Spleen (tissue), 11 donors: ENCODE data around the gene PPP2R5C. TPM values are rescaled to one million over a fixed set of nuclear protein-coding genes. Genes with fewer than 3 reads are reported as not detected.

ENCODE experiments used
- DNase-seq: peaks from one replicate; pipeline ENCODE4 v3.0.0-alpha.2; 2020
- H3K27ac ChIP-seq, 8 donors: fragments of 200-600 bp; sonication (generic) in 7 of 8; 1 replicate in 4 of 8; 2 replicates in 4 of 8; pipeline versions ENCODE4 v1.5.0 to v1.8.0; 2016 to 2021; ENCODE audit warnings: inconsistent platforms in 4 of 8, mild to moderate bottlenecking in 4 of 8, moderate library complexity in 1 of 8
- H3K27me3 ChIP-seq, 7 donors: fragments of 200-600 bp; sonication (generic) in 6 of 7; replicated peaks in 1 of 7; 1 replicate in 4 of 7; 2 replicates in 3 of 7; pipeline versions ENCODE4 v1.5.0 to v1.8.0; 2016 to 2021; ENCODE audit warnings: inconsistent platforms in 3 of 7, mild to moderate bottlenecking in 1 of 7
- H3K36me3 ChIP-seq, 6 donors: fragments of 200-600 bp; sonication (generic) in 5 of 6; 1 replicate in 4 of 6; 2 replicates in 2 of 6; pipeline versions ENCODE4 v1.5.0 to v1.8.0; 2016 to 2021; ENCODE audit warnings: inconsistent platforms in 2 of 6
- H3K4me1 ChIP-seq, 6 donors: fragments of 200-600 bp; sonication (generic) in 5 of 6; 1 replicate in 3 of 6; 2 replicates in 3 of 6; pipeline versions ENCODE4 v1.5.0 to v1.8.0; 2016 to 2021; ENCODE audit warnings: inconsistent platforms in 3 of 6
- H3K4me3 ChIP-seq, 8 donors: fragments of 200-600 bp; sonication (generic) in 7 of 8; 1 replicate in 4 of 8; 2 replicates in 4 of 8; pipeline versions ENCODE4 v1.5.0 to v1.8.0; 2016 to 2021; ENCODE audit warnings: inconsistent platforms in 4 of 8, mild to moderate bottlenecking in 4 of 8, moderate library complexity in 2 of 8
- H3K9me3 ChIP-seq, 8 donors: fragments of 200-600 bp; sonication (generic) in 7 of 8; 1 replicate in 4 of 8; 2 replicates in 4 of 8; pipeline versions ENCODE4 v1.5.0 to v1.8.0; 2016 to 2021; ENCODE audit warnings: inconsistent platforms in 4 of 8
- POLR2A ChIP-seq, 3 donors: fragments of 450-650 bp; IDR thresholded peaks; one replicate each; pipeline ENCODE4 v1.5.1; 2017; ENCODE audit warnings: antibody characterized with exemption in 3 of 3, mild to moderate bottlenecking in 1 of 3
- POLR2AphosphoS5 ChIP-seq, 3 donors: sonication (generic); formaldehyde crosslinking; IDR thresholded peaks; one replicate each; pipeline ENCODE4 v1.5.1; 2017; ENCODE audit warnings: antibody characterized with exemption in 3 of 3
- WGBS, 5 donors: extraction: QIAGEN DNeasy Blood & Tissue Kit in 3 of 5; methylation state at CpG; one replicate each; pipeline versions ENCODE4 v1.1.5 to v1.1.7; 2013 to 2018; 5-methylcytosine and 5-hydroxymethylcytosine counted together
- intact Hi-C: fragments of 100-400 bp; cut with DNase I; formaldehyde crosslinking; loops from one replicate; pipeline ENCODE4 v1.15.0; 2023; ENCODE audit warnings: low total_unique reads
- polyA plus RNA-seq, 3 donors: library from polyadenylated mRNA; stranded (reverse); fragments of 200-250 nt; gene quantifications; one replicate each; pipeline ENCODE4 v1.2.1, GENCODE V29; 2013
- small RNA-seq, 4 donors: library from RNA; depleted of rRNA; stranded (forward); fragments of <200 nt; gene quantifications; one replicate each; pipeline ENCODE3, GENCODE V24; 2016
- total RNA-seq, 7 donors: library from RNA; depleted of rRNA in 3 of 7; stranded (reverse); fragments of >200 nt in 3 of 7; fragmentation: NEBNext Ultra II Directional in 4 of 7; extraction: Animal tissue kit (Norgen Biotek cat#: 25700) in 4 of 7; gene quantifications; one replicate each; pipeline versions ENCODE4 v1.1.0 to v1.2.1, GENCODE V29; 2016 to 2021
- TF ChIP-seq, protein P1 (sequence below), 11 experiments: fragments of 200-600 bp in 7 of 11; fragments of 450-650 bp in 4 of 11; sonication (generic) in 4 of 11; IDR thresholded peaks in 8 of 11; conservative IDR thresholded peaks in 3 of 11; 1 replicate in 7 of 11; 2 replicates in 4 of 11; pipeline versions ENCODE4 v1.4.0 to v1.8.0; 2016 to 2021; ENCODE audit warnings: antibody characterized with exemption in 11 of 11, inconsistent platforms in 4 of 11, mild to moderate bottlenecking in 1 of 11
- donor health status: healthy with polysubstance abuse.
- donor health status: DM: no; HTN: no; CAD: no; lungs with moderate emphysema.
- donor health status: DM: no; HTN: no; CAD: no.
- donor health status: Bipolar disorder and iron deficiency.
- donor health status: healthy.
- donor health status: DM: no; HTN: no; CAD: no.
- donor health status: DM: yes; HTN: yes; CAD: no.

The PPP2R5C gene
- total and polyA plus RNA-seq, 10 donors: 80.8 to 322 (median 198) TPM

DNA sequence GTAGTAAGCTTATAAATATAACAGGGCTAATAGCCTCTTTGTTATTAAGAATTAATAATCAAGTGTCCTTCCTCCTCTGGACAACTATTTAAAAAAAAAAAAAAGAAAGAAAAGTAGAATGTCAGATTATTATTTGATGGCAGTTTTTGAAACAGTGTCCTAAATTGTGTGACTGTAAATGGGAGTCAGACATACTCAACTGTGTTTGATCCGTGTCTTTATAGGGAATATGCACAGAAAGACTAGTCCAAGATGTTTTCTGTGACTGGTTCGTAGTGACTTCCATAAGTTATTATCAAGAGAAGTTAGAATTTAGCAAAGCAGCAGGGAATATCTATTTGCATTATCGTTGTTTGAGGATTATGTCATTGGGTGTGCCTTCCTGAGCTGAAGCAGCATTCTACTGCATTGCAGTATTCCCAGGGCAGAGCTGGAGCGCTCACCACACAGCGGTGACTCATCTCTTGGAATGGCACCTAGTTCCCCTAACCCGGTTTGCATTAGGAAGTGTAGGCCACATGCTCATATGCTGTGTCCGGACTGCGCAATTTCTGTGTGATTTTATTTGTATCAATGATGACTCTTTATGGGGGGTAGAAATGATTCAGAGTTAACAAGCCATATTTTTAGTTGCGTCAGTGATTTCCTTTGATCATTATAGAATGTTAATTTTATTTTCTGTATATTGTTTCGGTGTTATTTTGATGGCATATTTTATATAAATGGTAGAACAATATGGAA lies 210.8 kb downstream of the PPP2R5C start:
- peaks cover 0 to 54% (median 15%) of the 10 kb centered on the region in 6 donors for H3K36me3 ChIP-seq
- H3K27me3 ChIP-seq: no peaks in the 10 kb centered on the region
- no peak overlapping the region for H3K4me3 ChIP-seq
- no peaks in the 10 kb centered on the region for H3K9me3 ChIP-seq
- H3K4me1 ChIP-seq: peaks cover 23 to 82% (median 51%) of the 10 kb centered on the region in 6 donors
- DNase-seq: no peak
- H3K27ac ChIP-seq: peak overlapping the region; percentile 4 to 69 (median 62)
- intact Hi-C loops: no loop called here
- peak in 1 of 3 donors; percentile 76 for TF ChIP-seq POLR2AphosphoS5 (IDR thresholded peaks at IDR 0.05)
- TF ChIP-seq, protein P1, sequence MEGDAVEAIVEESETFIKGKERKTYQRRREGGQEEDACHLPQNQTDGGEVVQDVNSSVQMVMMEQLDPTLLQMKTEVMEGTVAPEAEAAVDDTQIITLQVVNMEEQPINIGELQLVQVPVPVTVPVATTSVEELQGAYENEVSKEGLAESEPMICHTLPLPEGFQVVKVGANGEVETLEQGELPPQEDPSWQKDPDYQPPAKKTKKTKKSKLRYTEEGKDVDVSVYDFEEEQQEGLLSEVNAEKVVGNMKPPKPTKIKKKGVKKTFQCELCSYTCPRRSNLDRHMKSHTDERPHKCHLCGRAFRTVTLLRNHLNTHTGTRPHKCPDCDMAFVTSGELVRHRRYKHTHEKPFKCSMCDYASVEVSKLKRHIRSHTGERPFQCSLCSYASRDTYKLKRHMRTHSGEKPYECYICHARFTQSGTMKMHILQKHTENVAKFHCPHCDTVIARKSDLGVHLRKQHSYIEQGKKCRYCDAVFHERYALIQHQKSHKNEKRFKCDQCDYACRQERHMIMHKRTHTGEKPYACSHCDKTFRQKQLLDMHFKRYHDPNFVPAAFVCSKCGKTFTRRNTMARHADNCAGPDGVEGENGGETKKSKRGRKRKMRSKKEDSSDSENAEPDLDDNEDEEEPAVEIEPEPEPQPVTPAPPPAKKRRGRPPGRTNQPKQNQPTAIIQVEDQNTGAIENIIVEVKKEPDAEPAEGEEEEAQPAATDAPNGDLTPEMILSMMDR (IDR thresholded peaks at IDR 0.05 in 8 of 11, conservative IDR thresholded peaks at IDR 0.05 in 3 of 11): no peak
- 46 to 69% (median 51%) methylated on average over 9 to 10 of the region's 10 CpGs for WGBS, 5 donors

DNA sequence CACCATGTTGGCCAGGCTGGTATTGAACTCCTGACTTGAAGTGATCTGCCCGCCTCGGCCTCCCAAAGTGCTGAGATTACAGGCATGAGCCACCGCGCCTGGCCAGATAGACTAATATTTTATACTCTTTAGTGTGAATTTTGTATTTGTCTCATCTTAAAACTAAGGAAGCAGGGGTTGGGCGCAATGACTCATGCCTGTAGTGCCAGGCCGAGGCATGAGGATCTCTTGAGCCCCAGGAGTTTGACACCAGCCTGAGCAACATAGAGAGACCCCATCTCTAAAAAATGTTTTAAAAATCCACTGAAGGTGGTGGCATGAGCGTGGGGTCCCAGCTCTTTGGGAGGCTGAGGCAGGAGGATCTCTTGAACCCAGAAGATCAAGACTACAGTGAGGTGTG lies 211.8 kb downstream of the PPP2R5C start:
- no peak overlapping the region for H3K4me3 ChIP-seq
- intact Hi-C loops: no loop called here

DNA sequence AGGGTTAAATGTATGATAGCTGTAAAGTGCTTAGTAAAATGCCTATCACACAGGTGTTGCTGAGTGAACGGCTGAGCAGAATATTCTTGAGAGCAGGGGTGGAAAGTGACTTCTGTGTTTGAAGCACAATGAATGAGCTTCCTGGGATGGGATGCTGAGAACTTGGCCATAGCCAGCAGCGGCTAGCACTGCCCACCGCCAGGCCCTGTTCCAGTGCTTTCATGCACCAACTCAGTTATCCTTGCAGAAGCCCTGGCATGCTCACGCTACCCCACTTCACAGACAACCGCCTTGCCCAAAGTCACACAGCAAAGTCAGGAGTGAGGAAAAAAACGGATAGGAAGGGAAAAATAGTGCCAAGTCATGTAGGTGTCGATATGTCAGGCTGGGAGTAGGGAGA lies 213.7 kb downstream of the PPP2R5C start:
- TF ChIP-seq, protein P1 (IDR thresholded peaks at IDR 0.05 in 8 of 11, conservative IDR thresholded peaks at IDR 0.05 in 3 of 11): no peak
- TF ChIP-seq POLR2AphosphoS5 (IDR thresholded peaks at IDR 0.05) (no peak), POLR2A (IDR thresholded peaks at IDR 0.05) (no peak)
- Histone ChIP-seq H3K4me1 (peaks cover 21 to 55% (median 34%) of the 10 kb centered on the region in 6 donors), H3K36me3 (peaks cover 0 to 64% (median 38%) of the 10 kb centered on the region in 6 donors), H3K27ac (no peak overlapping the region), H3K4me3 (no peak overlapping the region), H3K27me3 (no peaks in the 10 kb centered on the region), H3K9me3 (no peaks in the 10 kb centered on the region)
- DNase-seq: no peak
- intact Hi-C loops: no loop called here
- 71 to 93% (median 91%) methylated on average over 7 of the region's 7 CpGs for WGBS, 5 donors

More for the DNA sequence above, 211.8 kb downstream of the PPP2R5C start:
- H3K9me3 ChIP-seq: no peaks in the 10 kb centered on the region
- TF ChIP-seq POLR2A (IDR thresholded peaks at IDR 0.05) (no peak), POLR2AphosphoS5 (IDR thresholded peaks at IDR 0.05) (no peak)
- TF ChIP-seq, protein P1 (IDR thresholded peaks at IDR 0.05 in 8 of 11, conservative IDR thresholded peaks at IDR 0.05 in 3 of 11): no peak
- no peak for DNase-seq
- H3K27me3 ChIP-seq: no peaks in the 10 kb centered on the region
- peak overlapping the region in 4 of 8 donors; percentile 55 to 69 (median 68) for H3K27ac ChIP-seq
- peaks cover 21 to 72% (median 42%) of the 10 kb centered on the region in 6 donors for H3K4me1 ChIP-seq
- H3K36me3 ChIP-seq: peaks cover 0 to 64% (median 24%) of the 10 kb centered on the region in 6 donors
- 90 to 93% (median 92%) methylated on average over 7 of the region's 7 CpGs for WGBS, 5 donors

Small RNA genes lying within 50 kb of the gene (small RNA-seq; reads per million reads assigned to genes)
- gene AL118558.2 (0 reads per million in 4 donors), gene RNU6-790P (0 reads per million in 4 donors)

Other genes with a start within 250 kb of the PPP2R5C start
- 1 to 10 TPM in 1 of 7 donors, under 1 TPM in 4, not detected in 2; 0.20 to 1.3 (median 0.36) TPM for gene DIO3, start 200.2 kb upstream of the PPP2R5C start, total RNA-seq
- under 1 TPM; 0.04 to 0.46 (median 0.42) TPM for gene DIO3, start 200.2 kb upstream of the PPP2R5C start, polyA plus RNA-seq
- 100 to 1,000 TPM; 270 to 446 (median 403) TPM for gene DYNC1H1, start 202.9 kb downstream of the PPP2R5C start, total RNA-seq
- 10 to 100 TPM; 65.9 to 85.8 (median 70.5) TPM for gene DYNC1H1, start 202.9 kb downstream of the PPP2R5C start, polyA plus RNA-seq